ENCODE results near the gene SLC26A9. TPM values are rescaled to one million over a fixed set of nuclear protein-coding genes. Genes with fewer than 3 reads are reported as not detected.
"Not testable (repeated sequence)": the region's sequence is repeated elsewhere in the genome, so short reads cannot be mapped to it uniquely, and the experiment has no call there.

Gene SLC26A9
- polyA plus RNA-seq, 12 donors = 0.05 to 0.27 (median 0.09) TPM; not detected in 6

GRCh38 chr1:205891481-205891880 is 51.8 kb downstream of the SLC26A9 start:
- not testable (repeated sequence) for DNase-seq

- not testable (repeated sequence) for DNase-seq
Measured at GRCh38 chr1:205890631-205891030, 52.6 kb downstream of the SLC26A9 start.

DNA sequence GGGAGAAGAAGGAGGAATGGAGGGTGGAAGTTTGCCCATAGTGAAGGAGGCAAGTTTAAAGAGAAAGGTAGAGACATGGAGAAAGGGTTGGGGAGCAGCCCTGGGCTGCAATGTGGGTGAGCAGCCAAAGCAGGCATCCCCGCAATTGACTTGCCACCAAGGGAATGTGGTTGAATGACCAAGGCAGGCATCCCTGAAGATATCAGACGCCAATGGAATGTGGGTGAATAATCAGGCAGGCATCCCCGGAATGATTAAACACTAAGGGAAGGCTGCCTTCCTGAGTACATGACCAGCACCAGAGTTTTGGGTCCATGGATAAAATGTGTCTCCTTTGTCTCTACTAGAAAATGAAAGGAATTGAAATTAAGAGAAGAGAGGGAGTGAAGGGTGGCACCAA is 53.5 kb downstream of the SLC26A9 start:
- not testable (repeated sequence) for DNase-seq

DNA sequence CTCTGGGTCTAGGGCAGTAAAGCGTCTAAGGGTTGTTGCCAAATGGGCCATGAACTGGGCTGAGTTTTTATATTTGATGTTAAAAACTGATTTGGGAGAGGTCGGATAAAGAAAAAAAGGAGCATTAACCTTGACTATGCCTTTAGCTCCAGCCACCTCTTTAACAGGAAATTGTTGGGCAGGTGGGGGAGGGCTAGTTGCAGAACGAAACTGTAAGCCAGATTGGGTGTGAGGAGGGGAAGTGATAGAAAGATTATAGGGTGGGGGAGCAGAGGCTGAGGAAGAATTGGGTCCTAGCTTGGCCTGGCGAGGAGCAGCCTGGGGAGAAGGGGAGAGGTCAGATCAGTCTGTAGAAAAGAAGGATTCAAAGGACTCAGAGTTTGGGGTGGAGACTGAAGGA is 54.2 kb downstream of the SLC26A9 start:
- not testable (repeated sequence) for DNase-seq

DNA sequence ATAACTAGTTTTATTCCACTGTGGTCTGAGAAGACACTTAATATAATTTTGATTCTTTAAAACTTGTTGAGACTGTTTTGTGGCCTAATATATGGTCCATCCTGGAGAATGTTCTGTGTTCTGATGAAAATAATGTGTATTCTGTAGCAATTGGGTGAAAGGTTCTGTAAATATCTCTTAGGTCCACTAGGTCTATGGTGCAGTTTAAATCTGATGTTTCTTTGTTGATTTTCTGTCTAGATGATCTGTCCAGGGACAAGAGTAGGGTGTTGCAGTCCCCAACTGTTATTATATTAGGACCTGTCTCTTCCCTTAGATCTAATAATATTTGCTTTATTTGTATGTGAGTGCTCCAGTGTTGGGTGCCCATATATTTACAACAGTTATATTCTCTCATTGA is 59.5 kb downstream of the SLC26A9 start:
- no peak for DNase-seq

DNA sequence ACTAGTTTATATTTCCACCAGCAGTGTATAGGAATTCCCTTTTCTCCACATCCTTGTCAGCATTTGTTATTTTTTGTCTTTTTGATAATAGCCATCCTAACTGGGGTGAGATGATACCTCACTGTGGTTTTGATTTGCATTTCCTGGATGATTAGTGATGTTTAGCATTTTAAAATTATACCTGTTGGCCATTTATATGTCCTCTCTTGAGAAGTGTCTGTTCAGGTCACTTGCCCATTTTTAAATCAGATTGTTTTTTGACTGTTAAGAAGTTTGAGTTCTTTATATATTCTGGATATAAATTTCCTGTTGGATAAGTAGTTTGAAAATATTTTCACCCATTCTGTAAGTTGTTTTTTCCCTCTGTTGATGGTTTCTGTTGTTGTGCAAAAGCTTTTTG is 62.3 kb downstream of the SLC26A9 start:
- DNase-seq = no peak

DNA sequence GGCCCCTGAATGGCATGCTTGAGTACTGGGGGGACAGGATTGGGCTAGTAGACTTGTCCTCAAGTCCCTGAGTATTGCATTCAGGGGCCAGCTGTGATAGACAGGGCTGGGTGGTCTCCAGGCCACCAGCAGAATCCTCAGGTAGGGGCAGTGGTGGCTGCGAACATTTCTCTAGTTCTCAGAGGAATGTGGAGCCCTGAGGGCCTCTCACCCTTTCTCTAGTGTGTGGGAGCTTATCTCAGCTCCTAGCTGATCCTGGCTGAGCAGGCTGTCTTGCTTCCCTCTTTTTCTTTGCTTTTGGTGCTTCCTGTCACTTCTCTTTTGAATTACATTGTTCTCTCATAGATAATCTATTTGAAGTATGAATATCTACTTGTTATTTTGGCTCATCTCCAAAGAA is 63.3 kb downstream of the SLC26A9 start:
- DNase-seq = no peak

- DNase-seq = no peak
Measured at GRCh38 chr1:205878026-205878425, 65.2 kb downstream of the SLC26A9 start.

DNA sequence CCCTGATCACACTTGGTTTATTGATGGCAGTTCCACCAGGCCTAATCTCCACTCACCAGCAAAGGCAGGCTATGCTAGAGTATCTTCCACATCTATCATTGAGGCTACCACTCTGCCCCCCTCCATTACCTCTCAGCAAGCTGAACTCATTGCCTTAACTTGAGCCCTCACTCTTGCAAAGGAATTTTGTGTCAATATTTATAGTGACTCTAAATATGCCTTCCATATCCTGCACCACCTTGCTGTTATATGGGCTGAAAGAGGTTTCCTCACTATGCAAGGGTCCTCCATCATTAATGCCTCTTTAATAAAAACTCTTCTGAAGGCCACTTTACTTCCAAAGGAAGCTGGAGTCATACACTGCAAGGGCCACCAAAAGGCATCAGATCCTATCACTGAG is 70.1 kb downstream of the SLC26A9 start:
- not testable (repeated sequence) for DNase-seq

GRCh38 chr1:205870236-205870635 is 73.0 kb downstream of the SLC26A9 start:
- no peak for DNase-seq

Other genes with a start within 250 kb of the SLC26A9 start
- 100 to 1,000 TPM; 224 to 894 (median 248) TPM for gene NUCKS1, start 193.3 kb downstream of the SLC26A9 start, polyA plus RNA-seq (ENCODE audit: insufficient read length in 12 of 12)
- 100 to 1,000 TPM in 1 of 12 donors, 10 to 100 TPM in 1, 1 to 10 TPM in 10; 3.1 to 130 (median 3.5) TPM for gene RAB29, start 168.0 kb downstream of the SLC26A9 start, polyA plus RNA-seq (ENCODE audit: insufficient read length in 12 of 12)
- gene SLC41A1, start 130.3 kb downstream of the SLC26A9 start, polyA plus RNA-seq (ENCODE audit: insufficient read length in 12 of 12) = 10 to 100 TPM in 11 of 12 donors, not detected in 1; 18.9 to 38.8 (median 30.8) TPM
- gene PM20D1, start 93.3 kb downstream of the SLC26A9 start, polyA plus RNA-seq (ENCODE audit: insufficient read length in 12 of 12) = under 1 TPM in 5 of 12 donors, not detected in 7; 0.11 to 0.88 (median 0.29) TPM
- 10 to 100 TPM in 5 of 12 donors, 1 to 10 TPM in 6, not detected in 1; 8.7 to 19.4 (median 10.0) TPM for gene RAB7B, start 59.9 kb upstream of the SLC26A9 start, polyA plus RNA-seq (ENCODE audit: insufficient read length in 12 of 12)
- gene CTSE, start 80.4 kb upstream of the SLC26A9 start, polyA plus RNA-seq (ENCODE audit: insufficient read length in 12 of 12) = under 1 TPM in 10 of 12 donors, not detected in 2; 0.07 to 0.98 (median 0.26) TPM
- 1 to 10 TPM in 3 of 12 donors, under 1 TPM in 6, not detected in 3; 0.26 to 3.7 (median 0.51) TPM for gene RHEX, start 109.7 kb upstream of the SLC26A9 start, polyA plus RNA-seq (ENCODE audit: insufficient read length in 12 of 12)
- gene AVPR1B, start 173.9 kb upstream of the SLC26A9 start, polyA plus RNA-seq (ENCODE audit: insufficient read length in 12 of 12) = under 1 TPM in 10 of 12 donors, not detected in 2; 0.19 to 0.59 (median 0.34) TPM

Data from muscle of arm (tissue), 12 donors.